Fibroblast of skin of right quadriceps (primary cell): ENCODE data around the gene TPD52L1.

ENCODE experiments used
- DNase-seq: peaks from one replicate; pipeline ENCODE4 v3.0.0-alpha.2; 2013

The TPD52L1 gene

DNA sequence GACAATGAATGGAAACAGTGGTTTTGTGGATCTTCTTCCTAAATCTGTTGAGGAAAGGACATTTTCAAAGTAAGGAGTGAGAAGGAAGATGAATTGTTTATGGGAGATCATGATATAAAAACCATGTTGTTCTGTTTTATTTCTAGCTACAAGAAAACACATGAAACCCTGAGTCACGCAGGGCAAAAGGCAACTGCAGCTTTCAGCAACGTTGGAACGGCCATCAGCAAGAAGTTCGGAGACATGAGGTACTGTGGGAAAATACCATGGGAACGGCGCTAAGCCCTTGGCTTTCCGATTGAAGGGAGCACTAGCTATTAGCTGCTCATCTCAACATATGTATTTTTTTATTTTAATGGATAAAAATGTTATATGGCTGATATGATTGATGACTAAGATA lies 94.6 kb downstream of the TPD52L1 start:
- no peak for DNase-seq

DNA sequence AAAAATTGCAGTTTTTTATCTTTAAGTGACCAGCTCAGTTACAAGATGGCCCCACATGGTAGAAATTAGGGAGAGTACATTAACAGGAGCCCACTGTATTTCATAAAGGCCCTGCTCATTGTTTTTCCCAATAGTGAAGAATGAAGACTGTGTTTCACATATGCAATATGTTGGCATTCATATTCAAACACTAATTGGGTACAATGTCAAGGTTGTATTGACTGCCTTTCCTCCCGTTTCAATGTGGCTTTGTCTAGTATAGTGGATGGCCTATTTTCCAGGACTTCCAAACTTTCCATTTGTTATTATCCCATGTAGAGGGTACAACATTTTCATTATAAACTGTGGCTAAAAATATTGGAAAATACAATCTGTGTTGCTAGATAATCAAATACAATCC lies 96.9 kb downstream of the TPD52L1 start:
- DNase-seq = no peak

DNA sequence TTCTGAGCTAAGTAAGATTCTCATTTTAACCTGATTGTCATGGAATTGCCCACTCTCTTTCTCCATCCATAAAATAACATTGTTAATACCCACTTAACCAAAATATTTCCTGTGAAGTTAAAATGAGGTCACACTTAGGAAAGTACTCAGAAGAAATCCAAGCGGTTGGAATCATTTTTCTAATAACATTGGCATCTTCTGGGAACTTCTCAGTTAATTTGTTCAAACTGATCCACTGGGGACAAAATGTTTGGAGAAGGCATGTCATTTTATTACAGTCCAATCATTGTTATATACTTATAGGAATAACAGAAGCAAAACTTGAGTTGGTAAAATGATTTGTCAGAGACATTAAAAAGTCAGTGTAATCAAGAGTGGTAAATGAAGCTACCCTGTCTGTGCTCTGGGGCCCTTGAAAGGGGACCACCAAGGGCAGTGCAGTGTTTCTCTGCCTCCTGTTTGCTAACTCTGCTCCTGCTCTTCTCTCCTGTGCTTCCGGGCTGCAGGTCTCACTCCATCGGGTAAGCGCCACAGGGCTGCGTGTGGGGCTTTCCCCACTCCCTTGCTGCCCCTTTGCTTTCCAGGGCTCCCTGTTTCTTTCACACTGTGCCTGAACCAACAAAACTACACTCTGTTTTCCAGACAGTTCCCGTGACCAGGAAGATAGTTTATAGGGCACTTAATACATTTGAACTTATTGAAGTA lies 98.1 kb downstream of the TPD52L1 start:
- peak; percentile 54 for DNase-seq

DNA sequence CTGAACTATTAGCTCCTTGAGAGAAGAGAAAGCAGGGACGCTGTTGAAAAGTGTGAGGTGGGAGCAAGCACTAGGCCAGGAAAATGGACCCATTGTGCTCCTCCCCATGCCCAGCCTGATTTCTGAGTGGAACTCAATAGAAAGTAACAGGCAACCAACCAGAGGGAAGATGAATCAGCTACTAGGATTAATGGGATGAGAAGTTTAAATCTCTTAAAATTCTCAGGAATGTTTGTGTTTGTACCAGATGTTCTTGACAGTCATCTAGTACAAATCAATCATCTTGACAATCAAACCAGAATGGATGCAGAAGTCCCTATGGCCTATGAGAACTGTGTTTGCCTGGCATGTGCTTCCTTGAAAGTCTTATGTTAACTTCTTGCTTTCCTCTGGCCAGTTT lies 99.3 kb downstream of the TPD52L1 start:
- peak; percentile 57 for DNase-seq

DNA sequence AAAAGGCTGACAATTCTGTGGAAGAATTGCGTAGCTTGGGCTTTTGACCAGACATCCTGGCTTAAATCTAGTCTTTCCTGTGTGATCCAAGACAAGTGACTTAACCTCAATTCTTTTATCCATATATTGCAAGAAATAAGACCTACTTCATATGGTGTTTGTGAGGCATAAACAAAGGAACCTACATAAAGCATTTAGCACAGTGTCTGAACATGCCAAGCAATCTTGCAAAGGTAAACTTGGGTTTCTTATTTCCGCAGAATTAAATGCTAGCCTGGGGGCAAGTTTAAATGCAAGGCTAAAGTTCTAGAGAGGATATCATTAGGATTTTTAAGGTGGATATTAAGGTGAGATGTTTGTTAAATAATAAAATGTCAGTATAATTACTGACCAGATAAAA lies 100.3 kb downstream of the TPD52L1 start:
- no peak for DNase-seq

DNA sequence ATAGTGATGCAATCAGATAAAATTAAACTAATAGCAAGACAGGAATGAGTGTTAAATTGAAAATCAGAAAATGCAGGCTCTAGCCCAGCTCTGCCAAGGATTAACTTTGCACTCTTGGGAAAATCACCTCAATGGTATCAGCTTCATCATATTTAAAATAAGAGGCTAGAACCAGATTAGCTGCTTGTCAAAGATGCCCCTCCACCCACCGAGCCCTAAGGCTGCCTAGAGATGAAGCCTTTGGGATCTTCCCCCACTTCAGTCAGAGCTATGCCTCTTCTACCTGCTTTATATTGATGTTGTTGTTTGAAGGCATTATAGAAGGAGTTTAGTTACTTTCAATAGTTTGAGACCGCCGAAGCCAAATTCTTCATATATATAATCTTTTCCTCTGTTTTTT lies 100.7 kb downstream of the TPD52L1 start:
- DNase-seq = no peak

DNA sequence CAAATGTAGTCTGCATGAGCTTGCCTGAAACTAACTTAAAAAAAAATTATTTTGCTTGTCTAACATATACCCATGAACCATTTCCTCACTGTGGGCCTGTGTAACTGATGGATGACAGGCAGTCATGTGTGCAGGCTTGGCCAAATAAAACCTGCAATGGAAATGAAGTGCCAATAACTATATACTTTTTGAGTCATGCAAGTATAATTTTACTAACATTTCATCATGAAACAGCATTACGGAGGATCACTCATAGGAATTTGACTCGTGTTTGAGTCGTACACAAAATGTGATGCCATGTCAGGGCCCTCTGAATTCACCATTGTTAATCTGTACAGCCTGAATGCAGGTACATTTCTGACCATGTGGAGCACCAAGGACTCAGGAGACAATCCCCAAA lies 101.6 kb downstream of the TPD52L1 start:
- peak; percentile 37 for DNase-seq

DNA sequence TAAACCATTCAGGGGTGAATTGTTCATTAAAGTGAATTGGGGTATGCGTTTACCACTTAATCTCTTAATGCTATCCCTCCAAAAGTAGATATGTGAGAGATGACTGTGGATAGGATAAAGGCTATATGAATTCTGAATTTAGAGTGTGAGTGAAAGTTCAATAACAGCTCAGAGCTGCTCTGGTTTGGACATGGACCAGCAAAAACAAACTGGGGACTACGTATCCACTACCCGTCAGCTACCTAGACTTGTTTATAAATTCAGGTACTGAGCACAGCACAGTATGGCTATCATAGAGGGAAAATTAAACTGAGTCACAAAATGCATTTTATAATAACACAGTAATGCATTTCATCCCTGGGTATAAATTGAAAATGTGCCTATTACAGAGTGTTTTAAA lies 103.8 kb downstream of the TPD52L1 start:
- DNase-seq = no peak

DNA sequence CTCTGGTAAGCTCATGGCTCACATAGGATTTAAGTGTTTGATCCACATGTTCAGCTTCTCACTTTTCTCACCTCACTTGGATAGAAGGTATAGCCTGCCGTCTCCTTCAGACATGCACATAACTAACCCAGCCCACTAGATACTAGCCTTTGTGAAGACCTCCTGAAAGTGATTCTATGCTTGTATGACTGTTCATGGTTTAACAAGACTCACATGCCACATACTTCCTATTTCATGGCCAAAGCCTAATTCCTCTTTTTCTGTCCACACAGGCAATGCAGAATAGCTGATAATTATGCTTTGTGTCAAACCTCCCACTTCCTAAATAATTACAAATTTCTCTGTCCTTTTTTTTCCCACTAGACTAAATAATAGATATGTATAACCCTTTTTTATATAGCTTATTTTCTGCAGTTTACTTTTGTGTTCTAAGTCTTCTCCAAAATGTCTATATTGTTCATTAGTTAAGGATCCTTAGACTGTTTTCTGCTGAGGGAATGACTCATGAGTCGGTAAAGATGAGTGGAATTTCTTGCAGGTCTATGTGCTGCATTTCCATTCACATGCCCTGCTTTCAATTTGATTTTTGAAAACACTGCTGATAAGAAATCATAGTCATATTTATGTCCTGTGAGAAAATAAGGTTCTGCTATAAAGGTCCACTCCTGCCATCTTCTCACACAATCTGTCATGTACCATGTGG lies 105.2 kb downstream of the TPD52L1 start:
- no peak for DNase-seq

DNA sequence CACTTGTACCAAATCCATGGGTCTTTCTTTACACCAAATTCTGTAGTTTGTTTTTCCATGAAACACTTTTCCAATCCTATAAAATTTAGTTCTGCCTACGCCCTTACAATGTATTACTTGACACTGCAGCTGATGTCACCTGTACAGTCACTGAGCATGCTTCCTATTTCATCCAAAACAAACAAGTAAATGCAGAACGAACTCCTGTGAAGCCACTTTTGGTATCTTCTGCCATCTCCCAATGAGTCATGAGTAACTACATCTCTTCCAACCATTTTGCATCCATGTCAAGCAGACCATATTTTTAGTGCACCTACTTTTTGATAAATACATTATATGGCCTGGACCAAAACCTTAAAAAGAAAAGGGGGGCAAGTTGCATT lies 105.8 kb downstream of the TPD52L1 start:
- no peak for DNase-seq

DNA sequence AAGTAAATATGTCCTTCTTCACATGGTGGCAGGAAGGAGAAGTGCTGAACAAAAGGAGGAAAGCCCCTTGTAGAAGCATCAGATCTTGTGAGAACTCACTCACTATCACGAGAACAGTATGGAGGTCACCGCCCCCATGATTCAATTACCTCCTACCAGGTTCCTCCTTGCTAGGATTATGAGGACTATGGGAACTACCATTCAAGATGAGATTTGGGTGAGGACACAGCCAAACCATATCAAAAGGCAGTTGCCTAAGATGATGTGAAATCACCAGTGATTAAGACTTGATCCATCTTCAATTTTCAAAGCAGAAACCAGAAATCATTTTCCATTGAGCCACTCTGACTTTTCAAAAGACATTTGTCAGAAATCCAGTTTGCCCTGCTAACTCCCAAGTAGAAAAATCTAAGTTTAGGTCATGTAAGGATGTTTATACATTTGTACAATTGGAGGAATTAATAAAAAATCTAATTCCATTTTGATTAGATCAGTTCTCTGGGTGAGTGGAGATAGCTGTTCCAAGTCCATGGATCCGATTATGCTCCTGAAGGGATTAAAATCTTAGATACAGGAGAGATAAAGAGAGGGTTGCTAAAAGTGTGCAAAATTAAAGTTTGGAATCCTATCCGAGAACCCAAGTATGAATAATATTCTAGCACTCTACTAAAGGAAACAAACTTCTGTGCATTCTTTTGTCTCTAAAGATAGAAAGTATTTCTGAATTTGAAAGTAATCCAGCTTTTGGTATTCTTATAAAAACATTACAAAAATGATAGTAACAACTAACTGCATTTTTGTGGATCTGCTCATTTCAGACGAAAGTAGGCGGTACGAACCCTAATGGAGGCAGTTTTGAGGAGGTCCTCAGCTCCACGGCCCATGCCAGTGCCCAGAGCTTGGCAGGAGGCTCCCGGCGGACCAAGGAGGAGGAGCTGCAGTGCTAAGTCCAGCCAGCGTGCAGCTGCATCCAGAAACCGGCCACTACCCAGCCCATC lies 108.7 kb downstream of the TPD52L1 start:
- peak; percentile 81 for DNase-seq

DNA sequence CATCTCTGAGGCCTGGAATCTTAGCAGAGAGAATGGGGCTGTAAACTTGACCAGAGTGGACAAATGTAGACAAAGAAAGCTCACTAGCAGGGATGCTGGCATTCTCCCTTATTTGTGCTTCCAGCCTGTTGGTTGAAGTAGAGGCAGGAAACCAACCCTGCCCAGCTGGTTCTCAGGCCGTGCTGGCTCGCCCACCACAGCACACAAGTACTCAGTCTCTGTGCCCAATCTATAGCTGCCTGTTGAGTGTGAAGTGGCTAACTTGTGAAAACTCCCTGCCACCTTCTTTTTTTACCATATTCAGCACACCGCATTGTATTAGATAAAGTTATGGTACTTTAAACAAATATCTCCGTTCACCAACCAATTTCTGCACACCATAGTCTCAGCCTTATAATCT lies 110.9 kb downstream of the TPD52L1 start:
- DNase-seq = no peak

DNA sequence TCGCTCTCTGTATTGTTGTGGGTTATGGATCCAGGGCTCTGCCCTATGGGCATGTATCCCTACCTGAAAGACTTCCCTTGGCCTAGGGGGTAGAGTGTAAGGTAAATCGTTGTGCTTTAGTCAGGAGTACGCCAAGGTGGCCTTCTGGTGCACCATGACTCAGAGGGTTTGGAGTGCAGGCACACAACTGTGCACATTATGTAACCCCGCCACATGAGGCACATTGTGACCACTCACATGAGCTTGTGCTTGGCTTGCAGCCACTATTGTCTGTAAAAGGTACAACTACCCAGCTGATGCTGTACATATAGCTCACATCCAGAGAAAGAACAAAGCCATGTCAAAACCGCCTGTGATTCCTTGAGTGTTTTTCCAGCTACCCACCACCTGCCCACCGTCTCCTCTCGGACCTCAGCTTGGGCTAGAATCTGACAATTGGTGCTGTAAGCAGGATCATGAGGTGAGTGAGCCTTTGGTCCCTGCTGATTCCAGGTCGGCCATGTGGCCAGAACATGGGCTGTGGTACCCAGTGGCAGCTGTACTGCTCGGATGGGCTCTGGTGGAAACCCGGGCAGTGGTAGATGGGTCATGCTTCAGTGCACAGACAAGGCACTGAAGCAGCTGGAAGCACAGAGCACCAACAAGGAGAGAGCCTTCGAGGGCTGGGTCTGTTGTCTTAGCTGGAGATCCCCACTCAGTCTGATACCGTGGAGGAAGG lies 114.4 kb downstream of the TPD52L1 start:
- no peak for DNase-seq

DNA sequence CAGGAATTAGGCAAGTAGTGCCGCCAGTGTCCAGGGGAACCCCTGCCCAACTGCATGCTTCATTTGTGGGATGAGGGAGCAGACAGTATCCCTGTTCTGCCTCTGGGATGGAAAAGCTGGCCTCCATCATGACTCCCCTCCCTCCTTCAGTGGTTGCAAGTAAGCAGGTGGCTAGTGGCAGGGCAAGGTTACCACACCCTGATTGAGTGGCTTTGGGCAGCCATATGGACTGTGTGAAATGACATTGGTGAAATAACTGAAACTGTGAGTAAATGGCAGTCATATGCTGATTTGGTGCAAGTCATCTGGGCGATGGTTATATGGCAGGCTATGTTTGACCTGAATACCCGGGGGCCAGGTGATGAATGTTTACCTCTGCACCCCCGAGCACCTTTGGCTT lies 115.2 kb downstream of the TPD52L1 start:
- no peak for DNase-seq

DNA sequence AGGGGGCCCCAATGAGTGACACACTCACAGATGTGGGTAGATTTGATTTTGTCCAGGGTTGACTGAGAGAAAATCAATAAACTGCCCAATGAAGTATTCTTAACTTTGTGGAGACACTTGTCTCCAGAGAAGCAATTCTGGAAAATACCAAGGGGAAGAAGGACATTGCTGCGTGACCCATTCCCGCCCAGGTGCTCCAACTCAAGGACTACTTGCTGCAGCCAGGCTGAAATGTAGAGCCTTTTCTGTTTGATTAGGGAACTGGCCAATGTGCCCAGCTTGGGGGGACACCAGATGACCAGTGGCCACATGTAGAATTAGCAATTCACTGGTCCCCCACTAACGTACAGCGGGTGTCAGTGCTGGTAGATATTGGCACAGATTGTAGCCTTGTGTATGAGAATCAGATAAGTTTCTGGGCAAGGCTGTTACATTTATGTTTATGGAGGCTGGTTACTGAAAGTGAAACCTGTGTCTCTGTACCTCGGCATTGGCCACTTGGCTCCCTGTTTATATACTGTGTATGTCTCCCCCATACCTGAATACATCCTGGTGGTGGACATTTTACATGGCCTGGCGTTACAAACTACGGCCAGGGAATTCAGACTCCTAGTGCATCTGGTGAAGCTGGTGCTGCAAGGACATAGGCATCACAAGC lies 115.9 kb downstream of the TPD52L1 start:
- no peak for DNase-seq

DNA sequence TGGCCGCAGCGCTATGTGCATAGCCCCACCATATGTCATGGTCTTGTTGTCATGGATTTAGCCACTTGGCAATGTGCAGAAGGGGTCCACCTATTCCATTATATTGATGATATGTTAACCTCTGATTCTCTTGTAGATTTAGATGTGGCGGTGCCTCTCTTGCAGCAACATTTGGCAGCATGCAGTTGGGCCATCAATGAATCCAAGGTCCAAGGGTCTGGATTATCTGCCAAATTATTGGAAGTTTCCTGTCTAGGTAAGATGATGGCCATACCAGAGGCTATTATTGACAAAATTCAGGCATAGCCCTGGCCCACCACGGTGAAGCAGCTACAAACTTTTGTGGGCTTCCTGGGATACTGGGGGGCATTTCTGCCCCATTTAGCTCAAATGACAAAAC lies 116.8 kb downstream of the TPD52L1 start:
- no peak for DNase-seq

DNA sequence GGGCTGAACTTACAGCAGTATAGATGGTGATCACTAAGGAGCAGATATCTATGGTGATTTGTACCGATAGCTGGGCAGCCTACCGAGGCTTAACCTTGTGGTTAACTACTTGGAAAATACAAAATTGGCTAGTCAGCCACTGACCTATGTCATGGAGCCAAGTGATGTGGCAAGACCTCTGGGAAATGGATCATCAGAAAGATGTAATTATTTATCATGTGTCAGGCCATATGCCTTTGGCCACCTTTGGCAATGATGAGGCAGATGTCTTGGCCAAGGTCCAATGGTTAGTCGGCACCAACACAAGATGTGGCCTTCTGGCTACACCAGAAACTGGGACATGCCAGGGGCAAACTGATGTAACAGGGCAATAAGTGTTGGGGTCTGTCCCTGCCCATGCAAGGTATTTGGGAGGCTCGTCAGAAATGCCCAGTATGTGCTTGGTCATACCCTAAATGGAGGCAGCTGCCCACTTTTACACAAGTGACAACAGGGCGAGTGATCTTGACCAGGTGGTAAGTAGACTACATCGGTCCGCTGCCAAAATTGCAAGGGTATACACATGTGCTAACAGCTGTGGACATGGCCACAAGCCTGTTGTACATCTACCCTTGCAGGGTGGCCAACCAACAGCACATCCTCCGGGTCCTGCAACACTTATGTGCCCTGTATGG lies 118.0 kb downstream of the TPD52L1 start:
- no peak for DNase-seq

DNA sequence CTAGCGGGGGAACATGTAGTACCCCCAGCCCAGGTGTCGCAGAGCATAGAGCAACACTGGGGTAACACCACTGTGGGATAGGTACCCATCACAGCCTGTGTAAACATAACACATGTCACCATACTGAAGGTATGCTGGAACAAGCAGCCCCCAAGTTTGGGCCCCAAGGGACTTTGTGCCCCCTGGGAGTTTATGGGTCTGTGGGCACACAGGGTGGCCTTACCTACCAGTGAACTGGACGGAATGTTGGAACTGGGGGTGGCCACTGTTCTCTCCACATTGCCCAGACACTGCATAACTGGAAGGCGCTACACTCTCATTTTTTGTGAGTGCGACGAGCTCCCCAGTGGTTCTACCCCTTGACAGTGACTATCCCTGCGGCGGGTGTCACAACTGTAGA lies 119.7 kb downstream of the TPD52L1 start:
- no peak for DNase-seq

DNA sequence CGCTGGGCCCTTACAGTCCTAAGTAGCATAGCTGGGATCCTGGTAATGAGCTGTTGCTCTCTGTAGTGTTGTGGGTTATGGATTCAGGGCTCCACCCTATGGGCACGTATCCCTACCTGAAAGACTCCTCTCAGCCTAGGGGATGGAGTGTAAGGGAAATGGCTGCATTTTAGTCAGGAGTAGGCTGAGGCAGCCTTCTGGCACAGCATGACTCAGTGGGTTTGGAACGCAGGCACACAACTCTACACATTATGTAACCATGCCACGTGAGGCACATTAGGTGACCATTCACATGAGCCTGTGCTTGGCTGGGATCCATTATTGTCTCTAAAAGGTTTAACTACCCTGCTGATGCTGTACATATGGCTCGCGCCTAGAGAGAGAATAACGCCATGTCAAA lies 120.4 kb downstream of the TPD52L1 start:
- peak; percentile 11 for DNase-seq

DNA sequence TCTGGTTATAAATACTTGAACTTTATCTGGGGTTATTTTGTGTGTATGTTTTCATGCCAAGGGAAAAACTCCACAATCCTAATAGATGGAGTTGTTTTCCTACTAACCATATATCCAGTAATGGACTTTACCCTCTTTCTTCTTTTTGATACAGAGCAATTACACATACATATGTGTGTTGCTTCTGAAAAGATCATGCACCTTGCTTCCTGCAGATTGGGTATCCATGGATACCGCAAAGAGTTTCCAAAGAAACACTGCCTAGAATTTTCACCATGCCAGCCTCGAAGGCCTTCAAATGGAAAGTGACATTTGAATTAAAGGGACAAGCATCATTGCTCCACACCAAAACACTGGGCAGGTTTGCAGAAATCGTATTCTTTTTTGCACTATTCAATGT lies 121.4 kb downstream of the TPD52L1 start:
- no peak for DNase-seq

DNA sequence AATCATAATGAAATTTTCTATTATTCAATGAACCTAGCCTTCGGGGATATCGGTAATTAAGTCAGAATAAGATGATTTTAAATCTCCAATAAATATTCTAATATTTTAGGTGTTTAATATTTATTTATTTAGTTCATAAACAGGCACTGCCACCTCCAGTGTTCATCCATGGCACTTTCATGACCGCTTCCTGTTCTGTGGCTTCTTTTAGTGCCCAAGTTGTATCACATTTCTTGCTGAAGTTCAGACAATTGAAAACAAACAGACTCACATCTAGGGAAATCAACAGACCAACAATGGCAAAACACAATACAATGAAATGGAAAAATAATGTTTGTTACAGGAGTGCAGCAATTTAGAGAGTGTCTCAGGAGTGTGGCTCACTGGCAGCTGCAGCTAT lies 122.2 kb downstream of the TPD52L1 start:
- no peak for DNase-seq

DNA sequence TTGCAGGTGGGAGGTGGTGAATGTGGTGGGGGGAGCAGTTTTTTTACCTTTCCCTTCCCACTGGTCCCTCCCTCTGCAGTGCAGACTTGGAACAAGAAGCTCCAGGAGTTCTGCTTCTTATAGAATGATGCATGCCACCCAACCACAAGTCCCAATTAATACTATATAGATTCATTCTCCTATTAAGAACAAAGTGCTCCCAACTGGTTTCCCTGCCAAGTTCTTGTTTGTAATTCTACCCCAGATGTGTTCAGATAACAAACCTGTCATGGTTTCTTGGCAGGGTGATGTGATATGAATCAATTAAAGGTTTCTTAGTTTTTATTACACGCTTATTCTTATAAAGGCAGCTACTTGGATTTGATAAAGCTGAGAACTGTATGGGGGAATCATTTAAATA lies 124.3 kb downstream of the TPD52L1 start:
- DNase-seq = no peak
